ENCODE data around the gene MYO9B.
"Not testable (repeated sequence)": the region's sequence is repeated elsewhere in the genome, so short reads cannot be mapped to it uniquely, and the experiment has no call there.

Gene MYO9B

DNA sequence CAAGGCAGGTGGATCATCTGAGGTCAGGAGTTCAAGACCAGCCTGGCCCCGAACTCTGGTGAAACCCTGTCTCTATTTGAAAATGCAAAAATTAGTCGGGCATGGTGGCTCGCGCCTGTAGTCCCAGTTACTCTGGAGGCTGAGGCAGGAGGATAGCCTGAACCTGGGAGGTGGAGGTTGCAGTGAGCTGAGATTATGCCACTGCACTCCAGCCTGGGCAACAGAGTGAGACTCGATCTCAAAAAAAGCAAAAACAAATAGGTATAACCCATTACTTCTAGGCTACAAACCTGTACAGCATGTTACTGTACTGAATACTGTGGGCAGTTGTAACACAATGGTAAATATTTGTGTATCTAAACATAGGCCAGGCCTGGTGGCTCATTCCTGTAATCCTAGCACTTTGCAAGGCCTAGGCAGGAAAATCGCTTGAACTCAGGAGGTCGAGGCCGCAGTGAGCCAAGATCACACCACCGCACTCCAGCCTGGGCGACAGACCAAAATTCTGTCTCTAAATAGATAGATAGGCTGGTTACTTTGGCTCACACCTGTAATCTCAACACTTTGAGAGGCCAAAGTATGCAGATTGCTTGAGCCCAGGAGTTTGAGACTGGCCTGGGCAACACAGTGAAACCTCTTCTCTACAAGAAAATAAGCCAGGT, 63.5 kb downstream of the MYO9B start:
- no peak overlapping the region for H3K4me3 ChIP-seq (ENCODE audit: low read depth, low read length)
- DNase-seq (ENCODE audit: low read depth, low spot score): no peak
- ChIA-PET POLR2A (no interaction called here), CTCF (no interaction called here)
- TF ChIP-seq, protein P1, sequence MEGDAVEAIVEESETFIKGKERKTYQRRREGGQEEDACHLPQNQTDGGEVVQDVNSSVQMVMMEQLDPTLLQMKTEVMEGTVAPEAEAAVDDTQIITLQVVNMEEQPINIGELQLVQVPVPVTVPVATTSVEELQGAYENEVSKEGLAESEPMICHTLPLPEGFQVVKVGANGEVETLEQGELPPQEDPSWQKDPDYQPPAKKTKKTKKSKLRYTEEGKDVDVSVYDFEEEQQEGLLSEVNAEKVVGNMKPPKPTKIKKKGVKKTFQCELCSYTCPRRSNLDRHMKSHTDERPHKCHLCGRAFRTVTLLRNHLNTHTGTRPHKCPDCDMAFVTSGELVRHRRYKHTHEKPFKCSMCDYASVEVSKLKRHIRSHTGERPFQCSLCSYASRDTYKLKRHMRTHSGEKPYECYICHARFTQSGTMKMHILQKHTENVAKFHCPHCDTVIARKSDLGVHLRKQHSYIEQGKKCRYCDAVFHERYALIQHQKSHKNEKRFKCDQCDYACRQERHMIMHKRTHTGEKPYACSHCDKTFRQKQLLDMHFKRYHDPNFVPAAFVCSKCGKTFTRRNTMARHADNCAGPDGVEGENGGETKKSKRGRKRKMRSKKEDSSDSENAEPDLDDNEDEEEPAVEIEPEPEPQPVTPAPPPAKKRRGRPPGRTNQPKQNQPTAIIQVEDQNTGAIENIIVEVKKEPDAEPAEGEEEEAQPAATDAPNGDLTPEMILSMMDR (IDR thresholded peaks at IDR 0.05; ENCODE audit: insufficient read depth, low read length, missing control alignments): no peak

DNA sequence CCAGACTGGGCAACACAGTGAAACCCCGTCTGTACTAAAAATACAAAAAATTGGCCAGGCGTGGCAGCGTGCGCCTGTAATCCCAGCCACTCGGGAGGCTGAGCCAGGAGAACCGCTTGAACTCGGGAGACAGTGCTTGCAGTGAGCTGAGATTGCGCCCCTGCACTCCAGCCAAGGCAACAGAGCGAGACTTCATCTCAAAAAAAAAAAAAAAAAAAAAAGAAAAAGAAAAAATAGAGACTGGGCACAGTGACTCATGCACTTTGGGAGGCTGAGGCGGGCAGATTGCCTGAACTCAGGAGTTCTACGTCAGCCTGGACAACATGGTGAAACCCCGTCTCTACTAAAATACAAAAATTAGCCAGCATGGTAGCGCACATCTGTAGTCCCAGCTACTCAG, 69.2 kb downstream of the MYO9B start:
- CTCF ChIA-PET; H3K4me3 ChIP-seq (ENCODE audit: low read depth, low read length); DNase-seq (ENCODE audit: low read depth, low spot score): not testable (repeated sequence)
- POLR2A ChIA-PET: interaction anchor here (0.7 kb wide), 1 partner anchor 64 kb away, joined by 5 read pairs; no protein-coding TSS in a partner anchor

DNA sequence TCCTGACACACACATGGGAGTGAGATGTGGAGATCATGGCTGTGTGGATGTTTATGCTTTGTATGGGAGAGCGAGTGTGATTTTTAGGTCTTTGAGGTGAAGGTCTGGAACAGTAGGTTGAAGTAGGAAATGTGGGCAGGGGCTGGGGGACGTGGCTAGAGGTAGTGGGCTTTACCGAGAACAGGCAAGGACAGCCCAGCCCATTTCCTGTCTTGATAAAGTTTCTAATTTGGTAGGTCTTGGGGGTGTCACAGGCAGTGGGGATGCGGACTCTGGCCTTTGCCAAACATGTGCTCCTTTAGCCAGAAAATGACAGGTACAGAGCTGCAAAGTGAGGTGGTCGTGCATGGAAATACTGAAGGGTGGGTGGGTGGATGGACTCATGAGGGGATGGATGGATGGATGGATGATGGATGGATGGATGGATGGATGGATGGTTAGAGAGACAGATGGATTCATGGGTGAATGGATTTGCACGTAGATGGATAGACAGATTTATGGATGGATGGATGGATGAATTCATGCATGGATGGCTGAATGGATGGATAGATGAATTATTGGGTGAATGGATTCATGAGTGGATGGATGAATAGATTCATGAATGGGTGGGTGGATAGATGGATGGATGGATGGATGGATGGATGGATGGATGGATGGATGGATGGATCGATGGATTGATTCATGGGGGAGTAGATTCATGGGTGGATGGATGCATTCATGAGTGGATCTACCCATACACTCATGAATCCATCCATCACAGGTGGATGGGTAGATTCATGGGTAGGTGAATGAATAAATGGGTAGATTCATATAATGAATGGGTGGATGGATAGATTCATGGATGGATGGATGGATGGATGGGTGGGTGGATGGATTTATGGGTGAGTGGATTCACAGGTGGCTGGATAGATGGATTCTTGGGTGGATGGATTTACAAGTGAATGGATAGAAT, 70.2 kb downstream of the MYO9B start:
- CTCF ChIA-PET: no interaction called here
- TF ChIP-seq, protein P1 (IDR thresholded peaks at IDR 0.05; ENCODE audit: insufficient read depth, low read length, missing control alignments): no peak
- no peak overlapping the region for H3K4me3 ChIP-seq (ENCODE audit: low read depth, low read length)
- DNase-seq (ENCODE audit: low read depth, low spot score): no peak
- POLR2A ChIA-PET: interaction anchor here (0.7 kb wide), 1 partner anchor 65 kb away, joined by 5 read pairs; no protein-coding TSS in a partner anchor

DNA sequence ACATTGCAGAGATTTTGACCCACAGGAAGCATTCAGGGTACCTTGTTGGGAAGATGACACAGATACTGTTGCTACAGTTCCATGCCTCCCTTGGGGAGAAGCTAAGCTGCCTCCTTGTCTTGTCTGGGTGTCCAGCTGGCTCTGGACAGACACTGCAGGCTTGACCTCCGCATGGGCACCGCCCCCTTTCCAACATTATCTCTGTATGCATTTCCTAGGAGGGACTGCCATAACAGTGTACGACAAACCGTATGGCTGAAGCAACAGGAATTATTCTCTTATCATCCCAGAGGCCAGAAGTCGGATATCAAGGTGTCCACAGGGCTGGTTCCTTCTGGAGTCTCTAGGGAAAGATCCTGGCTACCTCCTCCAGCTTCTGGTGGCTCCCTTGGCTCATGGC, 72.6 kb downstream of the MYO9B start:
- ChIA-PET POLR2A (no interaction called here), CTCF (interaction anchor here (1.4 kb wide), 1 partner anchor 96 kb away, joined by 4 read pairs; no protein-coding TSS in a partner anchor)
- TF ChIP-seq, protein P1 (IDR thresholded peaks at IDR 0.05; ENCODE audit: insufficient read depth, low read length, missing control alignments): no peak
- DNase-seq (ENCODE audit: low read depth, low spot score): no peak
- no peak overlapping the region for H3K4me3 ChIP-seq (ENCODE audit: low read depth, low read length)

DNA sequence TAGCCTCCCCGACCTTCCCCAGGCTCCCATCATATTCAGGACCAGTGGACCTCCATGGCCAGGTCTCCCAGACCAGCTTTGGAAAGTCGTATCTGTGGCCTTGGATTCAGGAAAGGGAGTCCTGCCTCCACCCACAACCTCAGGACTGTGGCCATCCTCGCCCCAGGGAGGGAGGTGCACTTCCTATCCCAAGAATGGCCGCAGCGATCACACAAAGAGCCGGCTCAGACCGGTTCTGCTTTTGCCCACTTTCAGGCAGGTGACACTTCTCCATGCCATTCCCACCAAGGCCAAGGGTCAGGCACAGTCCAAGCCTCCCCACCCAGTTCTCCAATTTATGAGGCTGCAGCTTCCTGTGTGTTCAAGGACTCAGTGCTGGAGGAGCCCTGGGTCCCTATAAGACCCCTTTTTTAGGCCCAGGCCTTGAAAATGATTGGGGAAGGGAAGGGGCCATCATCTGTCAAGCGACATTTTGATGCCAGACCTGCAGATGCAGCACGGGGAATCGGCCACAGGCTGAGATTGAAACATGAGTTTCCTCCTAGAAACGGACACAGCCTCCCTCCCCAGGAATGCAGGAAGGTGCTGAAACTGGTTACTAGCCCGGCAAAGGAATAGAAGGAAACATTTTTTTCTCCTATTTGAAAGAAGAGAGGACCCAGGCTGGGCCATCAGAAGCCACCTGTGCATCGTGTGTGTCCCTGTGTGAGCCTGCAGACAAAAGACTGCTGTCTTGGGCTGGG, 74.0 kb downstream of the MYO9B start:
- POLR2A ChIA-PET: no interaction called here
- CTCF ChIA-PET: no interaction called here
- TF ChIP-seq, protein P1 (IDR thresholded peaks at IDR 0.05; ENCODE audit: insufficient read depth, low read length, missing control alignments): no peak
- H3K4me3 ChIP-seq (ENCODE audit: low read depth, low read length): no peak overlapping the region
- DNase-seq (ENCODE audit: low read depth, low spot score): no peak

DNA sequence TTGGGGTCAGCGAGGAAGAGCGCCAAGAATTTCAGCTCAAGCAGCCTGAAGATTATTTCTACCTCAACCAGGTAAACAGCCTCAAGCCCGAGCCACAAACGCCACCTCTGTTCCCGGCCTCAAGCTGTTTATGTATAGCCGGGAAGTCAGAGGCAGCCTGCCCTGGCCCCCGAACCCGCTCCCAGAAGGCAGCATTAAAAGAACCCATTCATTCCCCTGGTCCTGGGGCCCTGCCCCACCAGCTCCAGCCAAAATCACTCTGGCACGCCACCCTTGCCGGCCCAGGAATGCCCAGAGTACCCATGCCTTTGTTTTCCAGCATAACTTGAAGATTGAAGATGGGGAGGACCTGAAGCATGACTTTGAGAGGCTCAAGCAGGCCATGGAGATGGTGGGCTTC, 78.4 kb downstream of the MYO9B start:
- DNase-seq (ENCODE audit: low read depth, low spot score): no peak
- TF ChIP-seq, protein P1 (IDR thresholded peaks at IDR 0.05; ENCODE audit: insufficient read depth, low read length, missing control alignments): no peak
- CTCF ChIA-PET: interaction anchor here (1.2 to 1.9 kb wide), 2 partner anchors 10 to 77 kb away, joined by 3 to 7 read pairs; no protein-coding TSS in a partner anchor
- POLR2A ChIA-PET: no interaction called here
- no peak overlapping the region for H3K4me3 ChIP-seq (ENCODE audit: low read depth, low read length)
